HG03469 (cell line): ENCODE measurements around the gene LAPTM5.

Experiments
- ATAC-seq: cut with Tn5 transposase; IDR thresholded peaks from one replicate; pipeline ENCODE4 v1.9.1; 2021; ENCODE audit warnings: mild to moderate bottlenecking, moderate library complexity, moderate number of reproducible peaks; ENCODE audit not compliant: unreplicated experiment

LAPTM5 gene

GRCh38 chr1:30720271-30721223, 37.0 kb downstream of the LAPTM5 start:
- no peak for ATAC-seq

- ATAC-seq, result no peak
Observed at GRCh38 chr1:30719406-30720270, 37.9 kb downstream of the LAPTM5 start.

GRCh38 chr1:30718636-30719405, 38.8 kb downstream of the LAPTM5 start:
- ATAC-seq, result peak; percentile 29

- peak; percentile 48 for ATAC-seq
Observed at GRCh38 chr1:30718091-30718635, 39.4 kb downstream of the LAPTM5 start.

GRCh38 chr1:30716646-30717045, 40.9 kb downstream of the LAPTM5 start:
- no peak for ATAC-seq

GRCh38 chr1:30715886-30716285, 41.7 kb downstream of the LAPTM5 start:
- ATAC-seq, result no peak

- no peak for ATAC-seq
Observed at GRCh38 chr1:30715216-30715615, 42.4 kb downstream of the LAPTM5 start.

- ATAC-seq, result no peak
Observed at GRCh38 chr1:30714536-30715090, 43.0 kb downstream of the LAPTM5 start.

GRCh38 chr1:30714025-30714424, 43.5 kb downstream of the LAPTM5 start:
- no peak for ATAC-seq

GRCh38 chr1:30713311-30713710, 44.3 kb downstream of the LAPTM5 start:
- ATAC-seq, result no peak

- no peak for ATAC-seq
Observed at GRCh38 chr1:30712583-30712982, 45.0 kb downstream of the LAPTM5 start.

GRCh38 chr1:30710407-30710806, 47.2 kb downstream of the LAPTM5 start:
- ATAC-seq, result no peak

GRCh38 chr1:30708361-30708728, 49.2 kb downstream of the LAPTM5 start:
- ATAC-seq, result no peak

GRCh38 chr1:30707412-30708360, 49.9 kb downstream of the LAPTM5 start:
- ATAC-seq, result no peak

- no peak for ATAC-seq
Observed at GRCh38 chr1:30706528-30706927, 51.0 kb downstream of the LAPTM5 start.

GRCh38 chr1:30705698-30706097, 51.9 kb downstream of the LAPTM5 start:
- ATAC-seq, result no peak

GRCh38 chr1:30704765-30705509, 52.6 kb downstream of the LAPTM5 start:
- no peak for ATAC-seq

GRCh38 chr1:30704271-30704670, 53.3 kb downstream of the LAPTM5 start:
- ATAC-seq, result no peak

- no peak for ATAC-seq
Observed at GRCh38 chr1:30702823-30703222, 54.8 kb downstream of the LAPTM5 start.
